GM12874 (cell line): ENCODE results near the gene HACD1.

ENCODE experiments used
- TF ChIP-seq, protein P1 (sequence below): IDR thresholded peaks from 2 replicates; pipeline ENCODE4 v1.5.1; 2011; ENCODE audit warnings: low read depth, mild to moderate bottlenecking, control low read depth, low read length, moderate library complexity; ENCODE audit not compliant: insufficient read depth

HACD1 gene

GRCh38 chr10:17564911-17565310 lies 52.3 kb downstream of the HACD1 start:
- TF ChIP-seq, protein P1, sequence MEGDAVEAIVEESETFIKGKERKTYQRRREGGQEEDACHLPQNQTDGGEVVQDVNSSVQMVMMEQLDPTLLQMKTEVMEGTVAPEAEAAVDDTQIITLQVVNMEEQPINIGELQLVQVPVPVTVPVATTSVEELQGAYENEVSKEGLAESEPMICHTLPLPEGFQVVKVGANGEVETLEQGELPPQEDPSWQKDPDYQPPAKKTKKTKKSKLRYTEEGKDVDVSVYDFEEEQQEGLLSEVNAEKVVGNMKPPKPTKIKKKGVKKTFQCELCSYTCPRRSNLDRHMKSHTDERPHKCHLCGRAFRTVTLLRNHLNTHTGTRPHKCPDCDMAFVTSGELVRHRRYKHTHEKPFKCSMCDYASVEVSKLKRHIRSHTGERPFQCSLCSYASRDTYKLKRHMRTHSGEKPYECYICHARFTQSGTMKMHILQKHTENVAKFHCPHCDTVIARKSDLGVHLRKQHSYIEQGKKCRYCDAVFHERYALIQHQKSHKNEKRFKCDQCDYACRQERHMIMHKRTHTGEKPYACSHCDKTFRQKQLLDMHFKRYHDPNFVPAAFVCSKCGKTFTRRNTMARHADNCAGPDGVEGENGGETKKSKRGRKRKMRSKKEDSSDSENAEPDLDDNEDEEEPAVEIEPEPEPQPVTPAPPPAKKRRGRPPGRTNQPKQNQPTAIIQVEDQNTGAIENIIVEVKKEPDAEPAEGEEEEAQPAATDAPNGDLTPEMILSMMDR = no peak

GRCh38 chr10:17563452-17563851 lies 53.7 kb downstream of the HACD1 start:
- TF ChIP-seq, protein P1 = no peak

- TF ChIP-seq, protein P1 = no peak
These were observed 54.6 kb downstream of the HACD1 start for GRCh38 chr10:17562614-17563013.

GRCh38 chr10:17561111-17561510 lies 56.1 kb downstream of the HACD1 start:
- TF ChIP-seq, protein P1 = no peak

DNA sequence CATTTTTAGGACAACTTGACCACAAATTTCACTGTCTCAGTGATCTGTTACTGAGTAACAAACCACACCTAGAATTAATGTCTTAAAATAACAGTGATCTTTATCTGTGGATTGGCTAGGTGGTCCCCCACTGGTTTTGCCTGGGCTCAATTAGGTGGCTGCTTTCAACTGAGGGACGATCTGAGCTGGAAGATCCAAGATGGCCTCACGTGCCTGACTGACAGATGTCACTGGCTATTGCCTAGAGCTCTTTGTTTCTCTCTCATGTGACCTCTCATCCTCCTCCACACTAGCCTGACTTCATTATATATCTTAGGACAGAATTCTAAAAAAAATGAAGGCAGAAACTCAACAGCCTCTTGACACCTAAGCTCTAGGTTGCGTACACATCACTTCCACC lies 59.7 kb downstream of the HACD1 start:
- TF ChIP-seq, protein P1 = no peak

- TF ChIP-seq, protein P1 = no peak
These were observed 68.4 kb downstream of the HACD1 start for GRCh38 chr10:17548770-17549169.

DNA sequence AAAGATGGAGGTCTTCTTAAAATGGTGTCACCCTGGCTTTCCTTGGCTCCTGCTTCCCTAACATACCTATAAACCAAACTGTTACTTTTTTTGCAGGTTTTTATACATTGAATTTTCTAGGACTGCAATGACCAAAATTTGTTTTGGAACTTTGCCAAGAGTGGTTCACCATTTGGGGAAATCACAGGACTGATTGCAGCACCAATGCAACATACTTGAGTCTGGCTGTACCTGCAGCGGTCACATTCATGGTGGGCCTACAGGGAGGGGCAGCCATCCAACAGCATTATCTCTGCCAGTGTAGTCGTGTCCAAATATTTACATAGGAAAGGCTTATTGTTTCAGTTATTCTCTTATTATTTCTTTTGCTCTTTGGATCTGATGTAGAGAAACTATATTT lies 69.0 kb downstream of the HACD1 start:
- TF ChIP-seq, protein P1 = no peak

GRCh38 chr10:17547060-17547459 lies 70.1 kb downstream of the HACD1 start:
- TF ChIP-seq, protein P1 = no peak
